Measurements from ENCODE around the gene FBXO31.

The FBXO31 gene

GRCh38 chr16:87360862-87361610 lies 22.5 kb downstream of the FBXO31 start:
- no peak for TF ChIP-seq CTCF (IDR thresholded peaks at IDR 0.05; ENCODE audit: borderline replicate concordance, insufficient read depth, low read depth, low read length)
- no peak overlapping the region for H3K4me3 ChIP-seq (ENCODE audit: low read depth, low read length)

GRCh38 chr16:87359121-87359520 lies 24.5 kb downstream of the FBXO31 start:
- no peak overlapping the region for H3K4me3 ChIP-seq (ENCODE audit: low read depth, low read length)
- TF ChIP-seq CTCF (IDR thresholded peaks at IDR 0.05; ENCODE audit: borderline replicate concordance, insufficient read depth, low read depth, low read length): no peak

- TF ChIP-seq CTCF (IDR thresholded peaks at IDR 0.05; ENCODE audit: borderline replicate concordance, insufficient read depth, low read depth, low read length): no peak
- no peak overlapping the region for H3K4me3 ChIP-seq (ENCODE audit: low read depth, low read length)
Observed at GRCh38 chr16:87358696-87359095, 24.9 kb downstream of the FBXO31 start.

GRCh38 chr16:87358250-87358649 lies 25.3 kb downstream of the FBXO31 start:
- H3K4me3 ChIP-seq (ENCODE audit: low read depth, low read length): no peak overlapping the region
- TF ChIP-seq CTCF (IDR thresholded peaks at IDR 0.05; ENCODE audit: borderline replicate concordance, insufficient read depth, low read depth, low read length): no peak

- TF ChIP-seq CTCF (IDR thresholded peaks at IDR 0.05; ENCODE audit: borderline replicate concordance, insufficient read depth, low read depth, low read length): no peak
- H3K4me3 ChIP-seq (ENCODE audit: low read depth, low read length): no peak overlapping the region
Observed at GRCh38 chr16:87356491-87356853, 27.1 kb downstream of the FBXO31 start.

- no peak for TF ChIP-seq CTCF (IDR thresholded peaks at IDR 0.05; ENCODE audit: borderline replicate concordance, insufficient read depth, low read depth, low read length)
- no peak overlapping the region for H3K4me3 ChIP-seq (ENCODE audit: low read depth, low read length)
Observed at GRCh38 chr16:87353613-87354012, 30.0 kb downstream of the FBXO31 start.

GRCh38 chr16:87352818-87353217 lies 30.8 kb downstream of the FBXO31 start:
- no peak for TF ChIP-seq CTCF (IDR thresholded peaks at IDR 0.05; ENCODE audit: borderline replicate concordance, insufficient read depth, low read depth, low read length)

More at GRCh38 chr16:87352818-87353217, 30.8 kb downstream of the FBXO31 start:
- no peak overlapping the region for H3K4me3 ChIP-seq (ENCODE audit: low read depth, low read length)

All from GM12875 (cell line).